Osteoblast (primary cell): ENCODE measurements around the gene CTNND2. TPM values are rescaled to one million over a fixed set of nuclear protein-coding genes. Genes with fewer than 3 reads are reported as not detected.

ENCODE experiments used
- DNase-seq: peaks from one replicate; pipeline ENCODE4 v3.0.0; 2011; ENCODE audit warnings: low spot score, mixed read lengths; ENCODE audit not compliant: insufficient read length; ENCODE audit errors: missing footprints
- H2AFZ ChIP-seq: 2 replicates; pipeline ENCODE4 v1.6.0; 2011; ENCODE audit warnings: mild to moderate bottlenecking, low read length
- H3K27ac ChIP-seq: 2 replicates; pipeline ENCODE4 v1.5.1; 2011; ENCODE audit warnings: mild to moderate bottlenecking, low read depth, low read length, moderate library complexity
- H3K27me3 ChIP-seq: 2 replicates; pipeline ENCODE4 v1.6.0; 2012; ENCODE audit warnings: mild to moderate bottlenecking, control low read depth, inconsistent platforms, low read length, moderate library complexity; ENCODE audit not compliant: insufficient read depth
- H3K36me3 ChIP-seq: 2 replicates; pipeline ENCODE4 v1.5.1; 2011; ENCODE audit warnings: mild to moderate bottlenecking, low read length, control low read depth, moderate library complexity; ENCODE audit not compliant: insufficient read depth
- H3K4me1 ChIP-seq: 2 replicates; pipeline ENCODE4 v1.5.1; 2011; ENCODE audit warnings: mild to moderate bottlenecking, low read length, control low read depth, moderate library complexity; ENCODE audit not compliant: insufficient read depth
- H3K4me2 ChIP-seq: 2 replicates; pipeline ENCODE4 v1.6.0; 2011; ENCODE audit warnings: mild to moderate bottlenecking, low read length; ENCODE audit not compliant: insufficient read depth
- H3K4me3 ChIP-seq: fragments of 200-600 bp; sonication (generic); 3 replicates; pipeline ENCODE4 v1.5.1; 2012; ENCODE audit warnings: mild to moderate bottlenecking, low read length, inconsistent platforms; ENCODE audit not compliant: insufficient read depth
- H3K79me2 ChIP-seq: 2 replicates; pipeline ENCODE4 v1.6.0; 2012; ENCODE audit warnings: mild to moderate bottlenecking, low read length, control low read depth, inconsistent platforms; ENCODE audit not compliant: insufficient read depth
- H3K9me3 ChIP-seq: 2 replicates; pipeline ENCODE4 v1.5.1; 2011; ENCODE audit warnings: low read depth, low read length, control low read depth
- H4K20me1 ChIP-seq: 2 replicates; pipeline ENCODE4 v1.6.0; 2012; ENCODE audit warnings: mild to moderate bottlenecking, low read length, control low read depth; ENCODE audit not compliant: insufficient read depth
- total RNA-seq: library from RNA; depleted of rRNA; stranded (reverse); fragments of >200 nt; gene quantifications from 2 replicates; pipeline ENCODE4 v1.2.3, GENCODE V29; 2012
- TF ChIP-seq, protein P1 (sequence below): IDR thresholded peaks from 2 replicates; pipeline ENCODE4 v1.5.1; 2011; ENCODE audit warnings: mild to moderate bottlenecking, low read depth, low read length, moderate library complexity; ENCODE audit errors: extremely low read depth

The CTNND2 gene
- total RNA-seq, 1 donor, result not detected

DNA sequence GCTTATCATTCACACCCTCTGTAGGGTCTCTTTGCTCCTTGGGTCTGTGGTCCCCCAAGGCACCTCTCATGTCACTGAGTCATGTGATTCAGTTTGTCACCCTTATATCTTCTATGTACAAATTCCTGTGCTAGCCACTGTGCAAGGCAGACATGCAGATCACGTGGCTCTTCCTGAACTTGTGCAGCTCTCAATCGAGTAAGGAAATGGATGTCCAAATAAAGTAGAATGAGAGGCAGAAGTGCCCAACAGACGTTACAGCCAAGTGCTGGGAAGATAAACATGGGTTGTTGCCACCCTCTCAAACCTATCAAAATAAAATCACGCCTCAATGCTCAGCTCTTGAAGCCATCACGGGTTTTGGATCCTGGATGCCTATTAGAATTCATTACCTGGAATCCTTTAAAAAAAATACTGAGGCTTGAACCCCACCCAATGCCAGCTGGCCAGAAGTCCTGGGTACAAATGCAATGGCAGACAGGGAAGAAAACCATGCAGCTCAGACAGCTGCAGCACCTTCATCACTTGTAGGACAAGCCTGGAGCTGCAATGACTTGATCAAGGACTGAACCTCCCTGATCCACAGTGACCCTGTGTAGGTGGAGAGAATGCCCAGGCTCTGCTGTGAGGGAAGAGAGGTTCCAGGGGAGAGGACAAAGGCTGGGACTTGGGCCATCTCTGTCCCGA lies 914.5 kb downstream of the CTNND2 start:
- H3K4me1 ChIP-seq, result no peaks in the 10 kb centered on the region
- no peak for DNase-seq
- no peaks in the 10 kb centered on the region for H3K9me3 ChIP-seq
- no peaks in the 10 kb centered on the region for H4K20me1 ChIP-seq
- H2AFZ ChIP-seq, result no peak overlapping the region
- H3K4me3 ChIP-seq, result no peak overlapping the region
- TF ChIP-seq, protein P1, sequence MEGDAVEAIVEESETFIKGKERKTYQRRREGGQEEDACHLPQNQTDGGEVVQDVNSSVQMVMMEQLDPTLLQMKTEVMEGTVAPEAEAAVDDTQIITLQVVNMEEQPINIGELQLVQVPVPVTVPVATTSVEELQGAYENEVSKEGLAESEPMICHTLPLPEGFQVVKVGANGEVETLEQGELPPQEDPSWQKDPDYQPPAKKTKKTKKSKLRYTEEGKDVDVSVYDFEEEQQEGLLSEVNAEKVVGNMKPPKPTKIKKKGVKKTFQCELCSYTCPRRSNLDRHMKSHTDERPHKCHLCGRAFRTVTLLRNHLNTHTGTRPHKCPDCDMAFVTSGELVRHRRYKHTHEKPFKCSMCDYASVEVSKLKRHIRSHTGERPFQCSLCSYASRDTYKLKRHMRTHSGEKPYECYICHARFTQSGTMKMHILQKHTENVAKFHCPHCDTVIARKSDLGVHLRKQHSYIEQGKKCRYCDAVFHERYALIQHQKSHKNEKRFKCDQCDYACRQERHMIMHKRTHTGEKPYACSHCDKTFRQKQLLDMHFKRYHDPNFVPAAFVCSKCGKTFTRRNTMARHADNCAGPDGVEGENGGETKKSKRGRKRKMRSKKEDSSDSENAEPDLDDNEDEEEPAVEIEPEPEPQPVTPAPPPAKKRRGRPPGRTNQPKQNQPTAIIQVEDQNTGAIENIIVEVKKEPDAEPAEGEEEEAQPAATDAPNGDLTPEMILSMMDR, result no peak
- no peaks in the 10 kb centered on the region for H3K79me2 ChIP-seq
- no peaks in the 10 kb centered on the region for H3K27me3 ChIP-seq
- H3K36me3 ChIP-seq, result no peaks in the 10 kb centered on the region
- no peak overlapping the region for H3K4me2 ChIP-seq
- no peak overlapping the region for H3K27ac ChIP-seq

DNA sequence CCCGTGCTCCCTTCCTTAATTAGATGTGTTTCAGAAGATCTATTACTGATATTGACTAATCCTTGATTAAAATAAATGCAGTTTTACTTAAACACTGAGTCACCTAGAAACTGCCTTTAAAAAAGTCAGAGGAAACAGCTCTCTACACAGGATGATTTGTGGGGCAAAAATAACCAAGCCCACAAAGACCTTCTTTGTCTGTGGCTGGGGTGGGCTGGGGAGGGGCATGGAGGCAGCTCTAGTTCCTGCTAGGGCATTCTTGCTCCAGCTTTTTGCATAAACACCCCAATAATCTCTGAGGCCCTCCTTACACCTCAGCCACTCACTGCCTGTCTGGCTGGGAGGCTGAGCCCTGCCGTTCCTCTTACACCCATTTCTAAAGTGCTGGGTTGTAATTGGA lies 915.6 kb downstream of the CTNND2 start:
- Histone ChIP-seq H3K4me2 (no peak overlapping the region), H3K36me3 (no peaks in the 10 kb centered on the region), H3K9me3 (no peaks in the 10 kb centered on the region), H3K27ac (no peak overlapping the region), H3K4me3 (no peak overlapping the region), H4K20me1 (no peaks in the 10 kb centered on the region), H3K4me1 (no peaks in the 10 kb centered on the region), H3K79me2 (no peaks in the 10 kb centered on the region), H3K27me3 (no peaks in the 10 kb centered on the region), H2AFZ (no peak overlapping the region)
- no peak for DNase-seq
- TF ChIP-seq, protein P1, result no peak

DNA sequence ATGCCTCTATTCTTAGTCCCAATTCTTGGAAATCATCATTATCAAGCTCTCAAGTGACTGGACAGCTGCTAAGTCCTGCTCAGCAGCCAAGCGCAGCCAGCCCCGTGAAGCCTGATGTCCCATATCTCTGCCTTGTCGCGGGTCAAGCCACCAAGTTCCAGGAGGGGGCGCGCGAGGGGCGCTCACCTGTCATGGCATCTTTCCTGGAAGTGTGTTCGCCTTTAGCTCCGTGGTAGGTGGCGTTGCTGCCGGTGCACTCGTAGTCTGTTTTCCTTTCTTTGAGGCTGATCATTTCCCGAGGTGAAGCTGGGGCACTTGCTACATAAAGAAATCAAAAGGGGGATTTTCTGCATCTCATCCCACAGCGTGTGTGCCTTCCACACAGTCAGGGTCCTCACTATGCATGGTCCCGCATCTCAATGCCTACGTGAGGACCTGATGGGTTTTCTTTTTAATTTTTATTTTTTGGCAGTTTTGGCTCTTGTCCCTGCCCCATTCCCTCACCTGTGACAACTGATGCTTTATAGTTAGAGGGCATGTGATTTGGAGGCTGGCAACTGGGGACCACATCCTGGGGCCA lies 916.2 kb downstream of the CTNND2 start:
- Histone ChIP-seq H3K36me3 (no peaks in the 10 kb centered on the region), H3K9me3 (no peaks in the 10 kb centered on the region), H3K4me2 (no peak overlapping the region), H4K20me1 (no peaks in the 10 kb centered on the region), H3K79me2 (no peaks in the 10 kb centered on the region), H3K27me3 (no peaks in the 10 kb centered on the region), H3K27ac (no peak overlapping the region), H3K4me1 (no peaks in the 10 kb centered on the region), H3K4me3 (no peak overlapping the region), H2AFZ (no peak overlapping the region)
- TF ChIP-seq, protein P1, result peak; percentile 44
- peak; percentile 66 for DNase-seq

DNA sequence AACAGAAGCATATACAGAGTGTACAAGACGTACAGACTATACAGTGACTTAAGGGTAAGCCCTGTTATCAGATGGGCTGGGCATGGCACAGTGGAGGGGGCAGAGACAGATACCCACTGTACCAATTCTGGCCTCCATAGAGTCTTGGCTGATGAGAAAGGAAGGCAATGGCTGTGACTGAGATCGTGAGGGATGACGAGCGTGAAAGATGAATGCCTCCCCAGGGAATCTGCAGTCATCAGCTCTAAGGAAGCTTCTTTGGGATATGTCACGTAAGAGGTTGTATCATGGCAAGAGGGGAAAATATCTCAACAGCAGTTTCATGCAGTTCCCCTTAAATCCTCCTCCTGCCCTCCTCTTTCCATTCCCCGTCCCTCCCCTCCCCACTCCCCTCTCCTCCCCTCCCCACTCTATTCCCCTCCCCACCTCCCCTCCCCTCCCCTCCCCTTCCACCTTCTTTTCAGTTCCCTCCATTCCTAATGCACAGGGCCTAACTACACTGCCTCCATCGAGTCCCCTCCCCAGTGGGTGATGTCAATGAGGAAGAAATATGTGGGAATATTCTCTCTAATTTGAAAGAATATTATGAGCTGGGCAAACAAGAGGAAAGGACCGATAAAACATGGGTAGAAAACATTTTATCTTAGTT lies 916.8 kb downstream of the CTNND2 start:
- no peaks in the 10 kb centered on the region for H3K4me1 ChIP-seq
- no peak overlapping the region for H3K4me3 ChIP-seq
- DNase-seq, result no peak
- H3K36me3 ChIP-seq, result no peaks in the 10 kb centered on the region
- TF ChIP-seq, protein P1, result no peak
- no peaks in the 10 kb centered on the region for H3K9me3 ChIP-seq
- H3K27ac ChIP-seq, result no peak overlapping the region
- no peaks in the 10 kb centered on the region for H3K27me3 ChIP-seq
- no peaks in the 10 kb centered on the region for H3K79me2 ChIP-seq
- H2AFZ ChIP-seq, result no peak overlapping the region
- H3K4me2 ChIP-seq, result no peak overlapping the region
- no peaks in the 10 kb centered on the region for H4K20me1 ChIP-seq
